NT2/D1 (cell line): ENCODE data around the gene ADAP2.

Experiments used
- SUZ12 ChIP-seq: IDR thresholded peaks from 2 replicates; pipeline ENCODE4 v1.6.1; 2011; ENCODE audit not compliant: insufficient read length, insufficient read depth; ENCODE audit errors: extremely low read depth
- YY1 ChIP-seq: IDR thresholded peaks from 2 replicates; pipeline ENCODE4 v1.6.1; 2011; ENCODE audit not compliant: insufficient read length, insufficient read depth
- ZNF274 ChIP-seq: IDR thresholded peaks from 2 replicates; pipeline ENCODE4 v1.6.1; 2011; ENCODE audit warnings: mild to moderate bottlenecking, low read depth, low read length

GRCh38 chr17:30924341-30924740 is 2.6 kb downstream of the ADAP2 start:
- TF ChIP-seq YY1: no peak
- no peak for TF ChIP-seq SUZ12
- no peak for TF ChIP-seq ZNF274
